Hippocampal formation (tissue), 2 donors: ENCODE results near the gene UBAC1.

Source experiments
- DNase-seq, 2 donors: peaks; one replicate each; lab custom pipeline; 2025; lab: John Stamatoyannopoulos, UW

UBAC1 gene

DNA sequence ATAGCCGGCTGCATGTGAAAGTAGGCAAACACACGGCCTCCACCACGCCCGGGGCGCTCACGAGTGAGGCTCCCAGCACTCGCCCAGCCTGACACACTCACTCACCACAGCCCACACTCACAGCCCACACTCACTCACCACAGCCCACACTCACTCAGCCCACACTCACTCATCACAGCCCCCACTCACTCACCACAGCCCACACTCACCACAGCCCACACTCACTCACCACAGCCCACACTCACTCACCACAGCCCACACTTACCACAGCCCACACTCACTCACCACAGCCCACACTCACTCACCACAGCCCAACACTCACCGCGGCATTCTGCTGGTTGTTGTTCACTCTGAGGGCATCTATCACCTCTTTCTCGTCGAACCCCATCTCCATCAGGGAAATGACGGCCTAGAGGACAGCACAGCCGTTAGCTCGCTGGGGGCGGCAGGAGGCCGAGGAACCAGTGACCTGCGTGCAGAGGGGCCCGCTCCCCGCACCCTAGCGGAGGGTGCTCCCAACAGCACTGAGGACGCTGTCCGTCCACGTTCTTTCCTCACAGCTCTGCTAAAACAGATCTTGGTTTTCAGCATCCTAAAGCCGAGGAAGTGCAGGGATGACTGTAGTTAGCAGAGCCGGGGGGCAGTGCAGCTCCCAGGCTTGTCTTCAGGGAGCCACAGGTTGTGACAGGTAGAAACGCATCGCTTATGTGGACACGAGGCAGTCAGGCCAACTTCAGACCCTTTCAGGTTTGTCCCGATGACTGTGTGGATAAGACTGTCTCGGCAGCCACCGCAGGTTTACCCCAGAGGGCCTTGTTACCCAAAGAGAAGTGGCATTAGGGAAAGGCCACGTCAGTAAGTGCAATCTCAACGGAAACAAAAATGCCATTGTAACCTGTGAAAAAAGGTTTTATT is 21.6 kb downstream of the UBAC1 start:
- DNase-seq: no peak

DNA sequence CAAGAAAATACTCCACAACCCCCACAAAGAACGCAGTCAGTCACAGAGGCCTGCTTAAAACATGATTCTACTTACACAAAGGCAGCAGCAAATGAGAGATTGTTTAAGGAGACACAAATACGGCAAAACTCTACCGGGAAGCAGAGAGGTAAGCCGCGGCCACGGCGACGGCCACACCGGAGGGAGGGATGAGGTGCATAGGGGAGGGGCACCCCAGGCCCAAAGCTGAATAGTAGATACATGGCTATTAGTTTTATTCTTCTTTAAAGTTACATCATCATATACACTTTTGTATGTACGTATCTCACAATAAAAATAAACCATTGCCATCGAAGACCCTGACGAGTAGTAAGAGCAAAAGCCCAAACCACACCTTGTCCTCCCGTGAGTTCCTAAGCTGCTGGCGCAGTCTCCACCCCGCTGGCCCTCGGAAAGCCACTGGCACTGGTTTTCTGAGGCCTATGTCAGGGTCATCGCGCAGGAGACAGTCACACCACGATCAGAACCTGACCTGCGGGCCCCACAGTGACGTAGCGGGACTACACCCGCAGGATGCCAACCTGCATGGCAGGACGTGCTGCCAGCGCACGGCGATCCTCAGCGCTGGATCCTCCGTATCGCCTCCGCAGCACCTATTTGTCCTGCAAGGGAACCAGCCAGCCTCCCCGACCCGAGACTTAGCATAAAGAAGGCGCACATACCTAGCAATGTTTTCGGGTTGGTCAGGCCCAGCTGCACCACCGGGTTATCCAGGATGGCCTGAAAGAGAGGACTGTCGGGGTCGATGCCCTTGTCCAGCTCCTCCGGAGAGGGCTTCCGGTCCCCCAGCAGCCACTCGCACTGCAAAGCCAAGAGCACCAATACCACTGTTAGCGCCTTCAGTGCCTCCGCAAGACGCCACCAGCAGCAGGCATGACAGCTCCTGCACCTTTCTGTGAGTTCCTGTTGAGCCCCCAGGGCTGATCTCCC is 23.4 kb downstream of the UBAC1 start:
- DNase-seq: no peak

DNA sequence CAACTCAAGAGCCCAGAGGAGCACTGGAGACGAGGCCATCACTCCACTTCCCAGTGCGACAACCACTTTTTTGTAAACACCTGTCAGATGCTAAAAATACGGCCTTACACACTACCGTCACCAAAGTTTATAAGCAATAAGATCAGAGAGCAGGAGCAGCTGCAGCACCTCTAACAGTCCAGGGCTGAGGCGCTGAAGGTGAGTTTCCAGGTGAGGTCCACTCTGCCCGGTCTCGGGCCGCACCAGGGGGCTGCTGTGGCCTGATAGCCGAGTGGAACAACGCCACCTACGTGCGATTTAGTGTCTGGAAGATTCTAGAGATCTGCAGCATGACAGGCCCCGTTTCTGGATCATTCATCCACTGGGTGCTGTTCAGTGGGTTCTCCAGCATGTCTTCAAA is 28.1 kb downstream of the UBAC1 start:
- DNase-seq: no peak

DNA sequence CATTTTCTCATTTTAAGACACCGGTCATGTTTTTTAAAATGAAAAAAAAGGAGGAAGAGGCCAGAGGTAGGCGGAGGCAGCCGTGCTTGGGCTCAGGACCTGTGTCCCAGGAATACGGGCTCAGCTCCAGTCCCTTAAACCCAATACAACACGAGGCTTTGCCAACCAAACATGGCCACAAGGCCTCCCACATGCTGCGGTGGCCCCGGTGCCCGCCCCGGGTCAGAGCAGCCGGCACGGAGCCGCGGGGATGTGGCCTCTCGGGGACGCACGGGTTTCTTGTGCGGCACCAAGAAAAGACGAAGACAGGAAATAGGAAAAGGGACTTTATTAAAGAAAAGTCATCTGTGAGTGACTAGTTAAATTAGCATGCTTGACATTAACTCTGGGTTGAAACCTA is 28.5 kb downstream of the UBAC1 start:
- DNase-seq: no peak

DNA sequence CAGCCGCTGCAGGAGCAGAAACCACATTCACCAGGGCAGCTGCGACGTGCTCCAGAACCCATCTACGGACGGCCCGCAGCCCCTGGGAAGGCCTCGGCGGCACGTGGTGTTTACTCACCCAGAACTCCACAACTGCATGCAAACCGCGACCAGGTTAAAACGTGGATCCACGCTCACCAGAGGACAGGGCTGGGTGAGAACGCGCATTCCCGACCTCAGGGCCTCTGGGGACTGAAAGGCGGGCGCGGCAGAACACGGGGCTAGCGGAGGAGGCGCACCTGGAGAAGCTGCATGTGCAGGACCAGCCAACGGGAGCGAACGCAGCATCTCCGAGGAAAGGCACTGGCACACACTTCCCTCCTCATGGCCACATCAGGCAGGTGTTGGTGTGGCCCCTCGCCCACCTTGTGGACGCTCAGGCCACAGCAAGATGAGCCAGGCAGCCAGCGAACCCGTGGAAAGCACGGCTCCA is 29.8 kb downstream of the UBAC1 start:
- no peak for DNase-seq

DNA sequence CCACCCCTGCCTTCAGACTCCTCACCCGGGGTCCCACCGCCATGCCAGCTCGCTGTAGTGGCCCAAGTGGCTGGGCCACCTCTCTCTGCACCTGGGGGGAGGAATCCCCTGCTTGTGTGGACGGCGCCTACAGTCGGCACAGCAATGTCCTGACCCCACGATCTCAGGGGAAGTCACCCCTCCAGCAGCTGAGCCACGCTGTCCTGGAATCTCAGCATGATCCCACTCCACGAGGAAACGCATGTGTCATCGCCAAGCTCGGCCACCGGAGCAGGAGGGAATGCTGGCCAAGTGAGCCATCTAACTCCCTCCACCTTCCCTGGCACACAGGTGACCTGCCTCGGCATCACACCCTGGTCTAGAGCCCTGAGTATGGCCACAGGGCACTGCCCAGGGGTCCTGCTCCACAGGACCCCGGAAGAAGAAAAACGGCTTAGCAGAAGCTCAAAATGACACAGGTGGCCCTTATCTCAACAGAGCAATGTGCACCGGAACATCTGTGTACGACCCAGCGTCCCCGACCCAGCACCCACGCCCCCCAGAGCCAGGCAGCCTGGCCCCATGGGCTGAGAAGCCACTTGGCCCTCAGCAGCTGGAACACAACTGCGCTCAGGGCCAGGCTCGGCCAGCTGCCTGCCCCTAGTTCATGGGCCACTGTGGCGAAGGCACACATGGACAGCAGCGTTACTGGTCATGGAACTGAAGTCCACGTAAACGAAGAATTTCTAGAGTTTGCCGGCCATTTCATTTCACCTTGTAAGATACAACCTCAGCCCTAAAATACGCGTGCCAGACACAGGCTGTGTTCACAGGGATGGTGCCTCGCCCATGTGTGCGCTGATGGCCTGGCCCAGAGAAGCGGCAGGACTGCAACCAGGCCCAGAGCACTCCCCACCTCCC is 30.5 kb downstream of the UBAC1 start:
- no peak for DNase-seq

DNA sequence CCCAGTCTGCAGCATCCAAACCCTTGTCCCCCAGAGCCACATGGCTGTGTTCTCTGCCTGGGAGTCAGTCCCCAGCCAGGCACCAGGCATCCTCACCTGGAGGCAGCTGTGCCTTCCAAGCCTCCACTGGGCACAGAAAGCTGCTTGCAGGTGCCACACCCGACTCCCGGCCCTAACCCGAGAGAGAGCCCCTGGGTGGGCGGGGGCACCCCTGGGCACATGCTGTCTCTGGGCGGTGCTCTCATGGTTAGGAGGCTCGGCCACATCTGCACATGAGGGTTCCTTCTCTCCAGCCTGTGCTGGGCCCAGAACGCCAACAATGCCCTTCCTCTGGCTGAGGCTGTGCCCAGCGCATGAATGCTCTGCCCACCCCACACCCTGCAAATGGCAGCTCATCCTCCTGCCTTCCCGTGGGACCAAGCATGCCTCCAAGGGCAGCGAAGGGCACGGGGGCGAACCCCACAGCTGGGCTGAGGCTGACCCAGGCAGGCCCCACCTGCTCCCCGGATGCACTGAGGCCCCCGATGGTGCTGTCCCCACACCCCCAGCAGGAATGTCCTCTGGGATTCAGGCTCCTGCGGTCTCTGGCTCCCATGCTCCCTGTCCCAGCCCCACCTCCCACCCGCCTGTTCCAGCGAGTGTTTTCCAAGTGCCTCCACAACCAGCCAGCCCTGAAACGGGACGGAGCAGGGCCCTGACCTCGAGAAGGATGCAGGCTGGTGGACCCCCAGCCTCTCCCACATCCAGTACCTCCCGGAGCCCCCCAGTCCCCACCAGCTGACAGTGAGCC is 31.3 kb downstream of the UBAC1 start:
- DNase-seq: no peak

DNA sequence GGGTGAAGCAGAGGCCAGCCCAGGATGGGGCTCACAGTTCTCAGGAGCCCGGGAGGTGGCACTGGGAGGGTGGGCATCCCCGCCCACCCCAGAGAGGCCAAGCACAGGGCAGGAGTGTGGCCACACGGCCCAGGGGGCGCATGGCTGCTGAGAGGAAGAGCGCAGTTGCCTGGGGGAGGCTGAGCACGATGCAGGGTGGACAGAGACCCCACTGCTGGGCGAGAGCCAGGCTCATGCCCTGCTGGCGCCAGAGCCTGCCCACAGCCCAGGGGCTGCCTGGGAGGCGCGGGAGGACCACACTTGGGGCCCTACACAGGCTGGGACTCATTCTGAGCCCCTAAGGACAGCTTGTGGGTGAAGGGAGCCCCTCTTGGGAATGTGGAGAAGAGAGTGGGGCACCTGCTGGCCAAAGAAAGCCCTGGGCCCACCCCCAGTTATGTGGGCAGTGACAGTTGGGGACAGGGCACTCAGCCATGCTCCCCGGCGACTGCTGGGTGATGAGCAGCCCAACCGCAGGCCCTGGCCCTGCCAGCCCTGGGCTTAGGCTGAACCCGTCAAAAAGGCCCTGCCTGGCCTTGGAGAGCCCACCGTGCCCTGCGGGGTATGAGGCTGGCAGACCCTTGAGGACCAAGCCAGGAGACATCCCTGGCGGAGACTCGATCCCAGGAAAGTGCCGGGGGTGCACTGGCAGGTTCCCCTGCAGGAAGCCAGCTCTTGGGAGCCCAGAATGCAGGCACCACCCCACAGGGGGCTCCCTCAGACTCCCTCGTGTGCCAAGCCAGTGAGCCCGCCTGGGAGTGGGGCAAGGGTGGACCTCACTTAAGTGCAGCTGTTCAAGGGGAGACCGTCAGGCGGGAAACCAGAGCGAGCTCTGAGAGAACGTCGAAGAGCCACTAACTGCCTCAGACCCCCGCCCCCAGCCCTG is 32.2 kb downstream of the UBAC1 start:
- no peak for DNase-seq

DNA sequence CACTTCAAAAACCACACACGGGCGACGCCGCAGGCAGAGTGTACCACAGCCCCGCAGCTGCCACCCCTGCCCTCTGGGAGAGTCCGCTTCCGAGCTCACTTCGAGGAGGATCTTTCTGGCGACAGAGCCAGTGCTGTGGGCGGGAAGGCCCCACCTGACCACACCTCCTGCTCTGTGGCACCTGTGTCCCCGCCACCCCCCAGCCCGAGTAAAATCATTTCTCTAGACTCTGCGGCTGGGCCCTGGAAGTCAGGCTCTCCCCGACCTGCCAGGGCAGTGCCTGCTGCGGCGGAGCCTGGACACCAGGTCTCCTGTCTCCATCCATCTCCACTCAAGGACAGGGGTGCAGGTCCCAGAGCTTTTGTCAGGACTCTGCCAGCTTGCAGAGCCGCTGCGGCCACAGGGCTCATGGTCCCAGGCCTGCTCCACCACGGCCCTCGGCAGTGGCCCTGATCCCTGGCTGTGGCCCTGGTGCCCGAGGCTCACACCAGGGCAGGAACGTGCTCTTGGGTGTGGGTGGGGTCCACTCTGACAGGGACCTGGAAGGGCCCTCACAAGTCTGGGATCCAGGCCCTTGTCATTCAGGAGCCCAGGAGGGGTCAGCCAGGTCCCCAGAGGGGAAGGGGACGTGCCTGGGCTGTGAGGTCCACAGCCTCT is 33.0 kb downstream of the UBAC1 start:
- no peak for DNase-seq

DNA sequence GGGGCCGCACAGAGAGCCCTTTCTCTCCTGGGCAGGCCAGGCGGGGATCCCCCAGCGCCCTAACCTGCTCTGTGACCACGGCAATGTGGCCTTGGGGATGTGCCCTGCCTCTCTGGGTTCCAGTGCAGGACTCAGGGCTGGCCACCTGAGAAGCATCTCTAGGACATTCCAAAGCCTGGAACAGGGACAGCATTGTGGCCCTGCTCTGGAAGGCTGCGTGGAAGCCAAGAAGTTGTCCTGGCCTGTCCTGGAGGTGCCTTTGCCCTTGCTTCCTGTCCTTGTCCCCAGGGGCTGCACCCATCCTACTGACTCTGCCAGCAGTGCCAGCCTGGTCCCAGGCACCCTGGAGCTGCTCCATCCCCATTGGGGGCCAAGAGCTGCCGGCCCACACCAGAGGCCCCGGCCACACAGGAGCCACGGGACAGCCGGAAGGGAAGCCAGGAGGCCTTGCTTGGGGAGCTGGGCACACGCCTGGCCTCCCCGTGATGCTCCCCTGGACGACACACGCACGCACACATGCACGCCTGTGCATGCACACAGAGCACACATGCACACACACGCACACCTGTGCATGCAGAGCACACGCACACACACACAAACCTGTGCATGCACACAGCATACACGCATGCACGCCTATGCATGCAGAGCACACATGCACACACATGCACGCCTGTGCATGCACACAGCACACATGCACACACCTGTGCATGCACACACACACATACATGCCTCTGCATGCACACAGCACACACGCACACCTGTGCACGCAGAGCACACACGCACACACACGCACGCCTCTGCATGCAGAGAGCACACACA is 33.8 kb downstream of the UBAC1 start:
- DNase-seq: no peak

DNA sequence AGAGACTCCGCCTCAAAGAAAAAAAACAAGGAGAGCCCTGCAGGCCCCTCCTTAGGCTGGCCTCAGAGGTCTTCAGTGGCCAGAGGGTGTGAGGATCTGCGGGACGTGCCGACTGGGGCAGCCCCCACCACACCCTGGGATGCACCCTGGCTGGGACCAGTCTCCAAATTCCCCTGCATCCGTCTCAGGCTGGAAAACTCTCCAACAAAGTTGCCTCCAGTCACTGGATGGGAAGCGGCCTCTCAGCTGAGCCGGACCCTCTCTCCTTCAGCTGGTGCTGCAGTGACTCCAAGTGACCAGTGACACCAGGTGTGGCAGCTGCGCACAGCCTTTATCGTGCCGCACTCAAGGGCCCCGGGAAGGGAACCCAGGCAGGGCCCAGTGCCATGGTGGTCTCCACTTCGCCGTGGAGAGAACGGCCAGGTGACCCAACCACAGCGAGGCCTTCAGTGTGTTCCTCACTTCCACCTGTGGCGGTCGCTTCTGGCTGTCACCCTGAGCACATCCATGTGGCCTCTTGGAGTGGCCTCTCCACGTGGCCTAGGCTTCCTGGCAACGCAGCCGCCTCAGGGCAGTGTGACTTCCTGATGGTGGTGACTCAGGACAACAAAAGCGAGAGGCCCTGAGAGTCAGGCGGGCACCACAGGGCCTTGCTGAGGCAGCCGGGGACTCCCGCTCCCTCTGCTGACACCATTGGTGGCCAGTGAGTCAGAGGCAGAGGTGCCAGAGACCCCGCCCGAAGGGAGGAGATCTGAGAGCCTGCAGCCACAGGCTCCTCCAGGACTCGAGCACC is 34.6 kb downstream of the UBAC1 start:
- DNase-seq: no peak

DNA sequence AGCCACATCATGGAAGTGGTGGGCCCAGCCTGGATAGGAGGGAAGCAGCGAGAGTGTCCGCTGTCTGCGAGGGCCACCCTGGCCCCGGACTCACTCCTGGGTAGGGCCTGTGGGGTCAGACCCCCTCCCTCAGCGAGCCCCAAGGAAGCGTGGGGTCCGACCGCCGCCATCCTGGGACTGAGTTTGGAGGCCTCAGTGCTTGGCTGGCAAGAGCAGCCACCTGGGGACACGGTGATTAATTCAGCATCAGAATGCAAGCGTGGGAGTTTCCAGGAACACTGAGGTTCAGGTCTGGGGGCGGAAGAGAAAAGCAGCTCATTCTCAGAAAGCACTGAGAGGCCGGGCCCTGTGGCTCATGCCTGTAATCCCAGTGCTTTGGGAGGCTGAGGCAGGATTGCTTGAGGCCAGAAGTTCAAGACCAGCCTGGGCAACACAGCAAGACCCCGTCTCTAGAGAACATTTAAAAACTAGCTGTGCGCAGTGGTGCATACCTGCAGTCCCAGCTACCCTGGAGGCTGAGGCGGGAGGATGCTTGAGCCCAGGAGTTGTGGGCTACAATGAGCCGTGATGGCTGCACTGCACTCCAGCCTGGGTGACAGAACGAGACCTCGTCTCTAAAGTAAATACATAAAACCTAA is 35.6 kb downstream of the UBAC1 start:
- DNase-seq: no peak

DNA sequence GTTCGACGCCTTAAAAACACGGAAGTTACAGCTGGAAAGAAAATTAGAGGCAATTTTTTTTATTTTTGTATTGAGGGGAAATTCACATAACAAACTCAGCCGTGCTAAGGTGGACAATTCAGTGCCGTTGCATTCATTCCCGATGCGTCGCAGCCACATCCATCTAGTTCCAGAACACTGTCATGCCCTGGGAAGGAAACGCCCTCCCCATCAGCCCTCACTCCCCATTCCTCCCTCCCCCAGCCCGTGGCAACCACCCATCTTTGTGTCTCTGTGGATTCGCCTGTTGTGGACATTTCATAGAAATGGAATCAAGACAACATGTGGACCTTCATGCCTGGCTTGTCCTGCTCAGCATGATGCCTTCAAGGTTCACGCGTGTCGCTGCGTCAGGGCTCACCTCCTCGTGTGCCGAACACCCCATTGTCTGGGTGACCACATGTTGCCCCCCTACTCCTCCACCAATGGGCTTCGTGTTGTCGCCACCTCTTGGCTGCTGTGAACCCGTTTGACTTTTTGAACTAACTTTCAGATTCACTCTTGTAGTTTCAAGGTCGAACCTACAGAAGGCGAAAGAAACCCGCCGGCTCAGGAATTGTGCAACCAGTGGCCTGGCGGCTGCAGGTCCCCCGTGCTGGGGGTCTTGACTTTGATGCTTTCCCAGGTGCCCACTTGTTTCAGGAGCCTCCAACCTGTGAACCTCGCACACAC is 36.4 kb downstream of the UBAC1 start:
- no peak for DNase-seq

DNA sequence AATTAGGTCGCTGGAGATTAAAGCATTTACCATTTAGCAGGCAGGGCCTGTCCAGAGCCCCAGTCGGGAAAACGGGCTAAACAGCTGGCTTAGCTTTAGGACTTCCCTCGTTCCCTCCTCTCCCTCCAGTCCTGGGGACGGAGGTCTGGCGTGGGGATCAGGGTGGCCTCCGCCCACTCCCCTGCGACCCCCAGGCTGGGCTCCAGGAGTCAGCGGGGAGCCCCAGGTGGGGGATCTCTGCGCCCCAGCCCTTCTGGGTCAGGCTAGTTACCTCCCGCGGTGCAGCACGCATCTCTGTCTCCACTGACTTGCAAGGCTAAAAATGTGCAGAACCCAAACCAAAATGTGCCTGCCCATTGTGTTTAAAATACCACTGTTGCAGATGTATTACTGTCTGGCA is 37.7 kb downstream of the UBAC1 start:
- DNase-seq: no peak

DNA sequence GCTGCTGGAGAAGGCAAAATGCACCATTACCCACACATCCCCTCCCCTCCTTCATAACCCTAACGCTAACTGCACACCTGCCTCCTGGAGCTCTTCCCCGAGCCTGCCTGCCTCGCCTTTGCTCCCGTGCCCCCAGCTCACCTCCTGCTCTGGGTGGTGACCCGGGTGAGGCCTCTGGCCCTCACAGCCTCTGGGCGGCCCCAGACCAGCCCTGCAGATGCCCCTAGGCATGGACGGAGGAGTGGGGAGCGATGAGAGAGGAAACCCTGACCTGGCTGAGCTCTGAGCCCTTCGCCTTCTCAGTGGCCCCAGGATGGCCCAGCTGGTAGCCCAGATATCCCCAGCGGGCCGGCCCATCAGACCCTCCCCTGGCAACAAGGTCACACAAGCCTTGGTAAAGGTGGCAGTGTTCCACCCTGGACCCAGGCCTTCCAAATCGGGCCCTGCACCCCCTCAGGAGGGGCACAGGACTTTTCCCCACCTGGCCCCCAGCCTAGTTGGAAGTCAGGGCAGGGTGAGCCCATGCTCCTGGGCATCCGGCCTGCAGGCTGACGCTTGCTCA is 39.3 kb downstream of the UBAC1 start:
- DNase-seq: no peak
